DND-41 (cell line): ENCODE data around the gene NXN.
"Not testable (repeated sequence)": the region's sequence is repeated elsewhere in the genome, so short reads cannot be mapped to it uniquely, and the experiment has no call there.

Experiments used
- ATAC-seq: fragments of 200-7000 bp; cut with Tn5 transposase; 3 replicates; pipeline ENCODE4 v1.9.1; 2021; ENCODE audit warnings: low read depth; ENCODE audit not compliant: insufficient read depth
- DNase-seq: peaks from one replicate; pipeline ENCODE4 v3.0.0-alpha.2; 2020
- H2AFZ ChIP-seq: 2 replicates; pipeline ENCODE4 v1.6.0; 2012; ENCODE audit warnings: low read depth, low read length
- H3K27ac ChIP-seq: 2 replicates; pipeline ENCODE4 v1.5.1; 2012; ENCODE audit warnings: low read length, inconsistent platforms
- H3K27me3 ChIP-seq: fragments of 200-600 bp; sonication (generic); 2 replicates; pipeline ENCODE4 v1.6.0; 2012; ENCODE audit warnings: low read length, mild to moderate bottlenecking, inconsistent platforms; ENCODE audit not compliant: insufficient read depth, poor library complexity
- H3K36me3 ChIP-seq: 2 replicates; pipeline ENCODE4 v1.5.1; 2012; ENCODE audit warnings: low read length, inconsistent platforms; ENCODE audit not compliant: insufficient read depth
- H3K4me1 ChIP-seq: 2 replicates; pipeline ENCODE4 v1.5.1; 2012; ENCODE audit warnings: mild to moderate bottlenecking, low read length; ENCODE audit not compliant: insufficient read depth
- H3K4me2 ChIP-seq: 2 replicates; pipeline ENCODE4 v1.6.0; 2012; ENCODE audit warnings: mild to moderate bottlenecking, moderate library complexity, low read length, inconsistent platforms; ENCODE audit not compliant: insufficient read depth
- H3K4me3 ChIP-seq, 2 experiments: fragments of 200-600 bp in 1 of 2; shearing (Covaris generic) in 1 of 2; 2 replicates each; pipeline ENCODE4 v1.5.1; 2012 to 2016; ENCODE audit warnings: inconsistent platforms in 2 of 2, low read length in 2 of 2, mild to moderate bottlenecking in 2 of 2, low read depth in 1 of 2, moderate library complexity in 1 of 2
- H3K79me2 ChIP-seq: 2 replicates; pipeline ENCODE4 v1.6.0; 2012; ENCODE audit warnings: low read length, inconsistent platforms; ENCODE audit not compliant: insufficient read depth
- H3K9ac ChIP-seq: 2 replicates; pipeline ENCODE4 v1.6.0; 2012; ENCODE audit warnings: low read depth, mild to moderate bottlenecking, inconsistent platforms, low read length, moderate library complexity
- H3K9me3 ChIP-seq: 2 replicates; pipeline ENCODE4 v1.5.1; 2012; ENCODE audit warnings: low read length, moderate library complexity, mild to moderate bottlenecking, inconsistent platforms; ENCODE audit not compliant: insufficient read depth, severe bottlenecking
- H4K20me1 ChIP-seq: 2 replicates; pipeline ENCODE4 v1.6.0; 2012; ENCODE audit warnings: low read length; ENCODE audit not compliant: insufficient read depth
- CTCF ChIP-seq: IDR thresholded peaks from 2 replicates; pipeline ENCODE4 v1.5.1; 2012; ENCODE audit warnings: borderline replicate concordance, low read length, moderate library complexity, mild to moderate bottlenecking; ENCODE audit not compliant: poor library complexity, severe bottlenecking; ENCODE audit errors: extremely low read depth
- EZH2 ChIP-seq: IDR thresholded peaks from 3 replicates; pipeline ENCODE4 v1.6.1; 2012; ENCODE audit warnings: borderline replicate concordance, low read depth, mild to moderate bottlenecking, moderate library complexity, low read length, inconsistent platforms; ENCODE audit not compliant: severe bottlenecking

Gene NXN

GRCh38 chr17:806346-806745 is 173.2 kb downstream of the NXN start:
- H3K27me3 ChIP-seq = no peaks in the 10 kb centered on the region
- no peaks in the 10 kb centered on the region for H3K9me3 ChIP-seq
- H3K36me3 ChIP-seq = no peaks in the 10 kb centered on the region
- DNase-seq (no peak), ATAC-seq (no peak)
- H3K27ac ChIP-seq = no peak overlapping the region
- no peak for TF ChIP-seq CTCF
- no peak for TF ChIP-seq EZH2
- no peak overlapping the region for H3K4me2 ChIP-seq
- H4K20me1 ChIP-seq = no peaks in the 10 kb centered on the region; the same call in 1 of the 2 replicates
- no peak overlapping the region for H3K4me3 ChIP-seq
- no peaks in the 10 kb centered on the region for H3K4me1 ChIP-seq
- H2AFZ ChIP-seq = no peak overlapping the region
- no peaks in the 10 kb centered on the region for H3K79me2 ChIP-seq
- H3K9ac ChIP-seq = no peak overlapping the region

- H3K27me3 ChIP-seq, ATAC-seq, H3K36me3 ChIP-seq, H3K9ac ChIP-seq, H3K9me3 ChIP-seq, H4K20me1 ChIP-seq, H3K4me2 ChIP-seq, H3K27ac ChIP-seq, H2AFZ ChIP-seq, H3K4me1 ChIP-seq, H3K79me2 ChIP-seq, H3K4me3 ChIP-seq, DNase-seq: not testable (repeated sequence)
Measured at GRCh38 chr17:805886-806285, 173.7 kb downstream of the NXN start.

GRCh38 chr17:804541-805435 is 174.8 kb downstream of the NXN start:
- Histone ChIP-seq H3K9ac (no peak overlapping the region), H3K4me1 (no peaks in the 10 kb centered on the region), H4K20me1 (no peaks in the 10 kb centered on the region; the same call in 1 of the 2 replicates), H3K27ac (no peak overlapping the region), H3K27me3 (no peaks in the 10 kb centered on the region), H3K4me2 (no peak overlapping the region), H3K4me3 (no peak overlapping the region), H3K9me3 (no peaks in the 10 kb centered on the region), H2AFZ (no peak overlapping the region), H3K36me3 (no peaks in the 10 kb centered on the region), H3K79me2 (no peaks in the 10 kb centered on the region)
- TF ChIP-seq CTCF = no peak
- TF ChIP-seq EZH2 = no peak
- DNase-seq (no peak), ATAC-seq (no peak)

- H3K4me3 ChIP-seq = no peak overlapping the region
- no peaks in the 10 kb centered on the region for H3K79me2 ChIP-seq
- H3K9ac ChIP-seq = no peak overlapping the region
- DNase-seq (no peak), ATAC-seq (no peak)
- 0 out of 2 replicates have a peak, but pooled peaks cover 3% of the 10 kb centered on the region for H4K20me1 ChIP-seq
- no peak overlapping the region for H2AFZ ChIP-seq
- no peak overlapping the region for H3K27ac ChIP-seq
- no peaks in the 10 kb centered on the region for H3K4me1 ChIP-seq
- no peaks in the 10 kb centered on the region for H3K9me3 ChIP-seq
- TF ChIP-seq EZH2 = no peak
- H3K4me2 ChIP-seq = no peak overlapping the region
- no peaks in the 10 kb centered on the region for H3K36me3 ChIP-seq
- H3K27me3 ChIP-seq = no peaks in the 10 kb centered on the region
Measured at GRCh38 chr17:802901-803881, 176.4 kb downstream of the NXN start.
